Ovary (tissue), 9 donors: Measurements from ENCODE around the gene B9D1. TPM values are rescaled to one million over a fixed set of nuclear protein-coding genes. Genes with fewer than 3 reads are reported as not detected.

ENCODE experiments used
- DNase-seq, 5 donors: peaks; one replicate each; pipeline ENCODE4 v3.0.0-alpha.2; 2019 to 2020
- H3K27ac ChIP-seq, 2 donors: fragments of 200-600 bp; one replicate each; pipeline versions ENCODE4 v1.5.1 to v1.8.0; 2019 to 2022
- H3K27me3 ChIP-seq: fragments of 200-600 bp; one replicate; pipeline ENCODE4 v1.8.0; 2022
- H3K36me3 ChIP-seq: fragments of 200-600 bp; sonication (generic); one replicate; pipeline ENCODE4 v1.5.1; 2019
- H3K4me1 ChIP-seq: one replicate; pipeline ENCODE4 v1.8.1; 2013; ENCODE audit warnings: mild to moderate bottlenecking, moderate library complexity; ENCODE audit not compliant: insufficient read depth
- H3K4me3 ChIP-seq: fragments of 200-600 bp; sonication (generic); one replicate; pipeline ENCODE4 v1.5.1; 2017
- H3K9me3 ChIP-seq, 2 donors: fragments of 200-600 bp in 1 of 2; sonication (generic) in 1 of 2; one replicate each; pipeline versions ENCODE4 v1.5.1 to v1.8.1; 2013 to 2019; ENCODE audit warnings: mild to moderate bottlenecking in 1 of 2, moderate library complexity in 1 of 2
- EP300 ChIP-seq: sonication (generic); formaldehyde crosslinking; IDR thresholded peaks from one replicate; pipeline ENCODE4 v1.6.1; 2017; ENCODE audit warnings: antibody characterized with exemption
- POLR2A ChIP-seq: fragments of 450-650 bp; IDR thresholded peaks from one replicate; pipeline ENCODE4 v1.6.1; 2017; ENCODE audit warnings: antibody characterized with exemption, mild to moderate bottlenecking, moderate library complexity
- WGBS, 3 donors: extraction: QIAGEN DNeasy Blood & Tissue Kit in 1 of 3; methylation state at CpG; one replicate each; pipeline versions ENCODE4 v1.1.5 to v1.1.7; 2013 to 2017; 5-methylcytosine and 5-hydroxymethylcytosine counted together
- intact Hi-C, 4 donors: fragments of 100-400 bp; cut with DNase I; formaldehyde crosslinking; loops; one replicate each; pipeline versions ENCODE4 v1.11.0 to v1.15.1; 2022 to 2023
- polyA plus RNA-seq, 2 donors: library from polyadenylated mRNA; stranded (reverse); fragments of 200-250 nt in 1 of 2; fragments of 350-450 nt in 1 of 2; fragmentation: Illumina TruSeq in 1 of 2; extraction: RNeasy Lipid Tissue Mini Kit (QIAGEN cat#74804) in 1 of 2; gene quantifications; one replicate each; pipeline ENCODE4 v1.2.3, GENCODE V29; 2013 to 2014
- total RNA-seq, 7 donors: library from RNA; depleted of rRNA in 2 of 7; stranded (reverse); fragments of >200 nt in 2 of 7; fragmentation: NEBNext Ultra II Directional in 3 of 7; extraction: Animal tissue kit (Norgen Biotek cat#: 25700) in 3 of 7; gene quantifications; one replicate each; pipeline versions ENCODE4 v1.1.0 to v1.2.4, GENCODE V29; 2016 to 2023
- TF ChIP-seq, protein P1 (sequence below), 3 donors: fragments of 450-650 bp in 2 of 3; fragments of 200-600 bp in 1 of 3; IDR thresholded peaks; one replicate each; pipeline versions ENCODE4 v1.5.1 to v1.8.0; 2016 to 2022; ENCODE audit warnings: antibody characterized with exemption in 3 of 3, mild to moderate bottlenecking in 1 of 3
- donor health status: DM: no; HTN: no; CAD: no; lungs with moderate emphysema.
- donor health status: DM: no; HTN: no; CAD: no.
- donor health status: Bipolar disorder and iron deficiency.
- donor health status: DM: yes; HTN: yes; CAD: no.
- donor health status: DM: no; HTN: no; CAD: no.
- donor health status: DM: yes; HTN: yes; CAD: no.

Gene B9D1
- total and polyA plus RNA-seq, 9 donors = 11.9 to 60.5 (median 22.2) TPM

GRCh38 chr17:19404264-19404663, 41.7 kb upstream of the B9D1 start:
- H3K9me3 ChIP-seq = no peaks in the 10 kb centered on the region
- H3K27ac ChIP-seq = no peak overlapping the region
- no peaks in the 10 kb centered on the region for H3K27me3 ChIP-seq
- peaks cover 3% of the 10 kb centered on the region for H3K4me1 ChIP-seq
- WGBS, 3 donors = 72 to 84% (median 75%) methylated on average over 1 of the region's 1 CpG
- H3K4me3 ChIP-seq = no peak overlapping the region
- intact Hi-C loops = no loop called here
- TF ChIP-seq, protein P1, sequence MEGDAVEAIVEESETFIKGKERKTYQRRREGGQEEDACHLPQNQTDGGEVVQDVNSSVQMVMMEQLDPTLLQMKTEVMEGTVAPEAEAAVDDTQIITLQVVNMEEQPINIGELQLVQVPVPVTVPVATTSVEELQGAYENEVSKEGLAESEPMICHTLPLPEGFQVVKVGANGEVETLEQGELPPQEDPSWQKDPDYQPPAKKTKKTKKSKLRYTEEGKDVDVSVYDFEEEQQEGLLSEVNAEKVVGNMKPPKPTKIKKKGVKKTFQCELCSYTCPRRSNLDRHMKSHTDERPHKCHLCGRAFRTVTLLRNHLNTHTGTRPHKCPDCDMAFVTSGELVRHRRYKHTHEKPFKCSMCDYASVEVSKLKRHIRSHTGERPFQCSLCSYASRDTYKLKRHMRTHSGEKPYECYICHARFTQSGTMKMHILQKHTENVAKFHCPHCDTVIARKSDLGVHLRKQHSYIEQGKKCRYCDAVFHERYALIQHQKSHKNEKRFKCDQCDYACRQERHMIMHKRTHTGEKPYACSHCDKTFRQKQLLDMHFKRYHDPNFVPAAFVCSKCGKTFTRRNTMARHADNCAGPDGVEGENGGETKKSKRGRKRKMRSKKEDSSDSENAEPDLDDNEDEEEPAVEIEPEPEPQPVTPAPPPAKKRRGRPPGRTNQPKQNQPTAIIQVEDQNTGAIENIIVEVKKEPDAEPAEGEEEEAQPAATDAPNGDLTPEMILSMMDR (IDR thresholded peaks at IDR 0.05) = no peak
- no peak for TF ChIP-seq POLR2A
- TF ChIP-seq EP300 = no peak
- no peaks in the 10 kb centered on the region for H3K36me3 ChIP-seq
- DNase-seq = no peak

DNA sequence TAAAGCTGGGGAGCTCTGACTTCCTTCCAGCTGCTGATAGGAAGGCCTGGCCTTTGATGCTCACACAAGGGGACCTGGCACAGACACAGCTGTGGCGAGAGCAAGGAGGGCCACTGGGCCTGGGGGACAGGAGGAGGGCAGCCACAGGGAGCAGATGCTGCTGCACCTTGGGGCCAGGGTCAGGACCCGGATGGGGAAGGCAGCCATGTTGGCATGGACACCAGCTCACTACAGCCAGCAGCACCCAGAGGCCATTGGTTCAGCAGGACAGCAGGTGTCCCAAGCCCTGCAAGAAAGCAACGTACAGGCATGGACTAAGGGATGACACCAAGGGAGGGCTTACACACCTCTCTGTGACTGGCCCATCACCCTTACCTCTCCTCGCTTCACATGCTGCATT, 40.5 kb upstream of the B9D1 start:
- Histone ChIP-seq H3K36me3 (no peaks in the 10 kb centered on the region), H3K27ac (no peak overlapping the region), H3K4me3 (no peak overlapping the region), H3K4me1 (peaks cover 4% of the 10 kb centered on the region), H3K9me3 (no peaks in the 10 kb centered on the region), H3K27me3 (no peaks in the 10 kb centered on the region)
- TF ChIP-seq POLR2A (no peak), EP300 (no peak)
- TF ChIP-seq, protein P1 (IDR thresholded peaks at IDR 0.05) = no peak
- WGBS, 3 donors = 90 to 96% (median 93%) methylated on average over 4 of the region's 4 CpGs
- intact Hi-C loops = no loop called here
- no peak for DNase-seq

GRCh38 chr17:19402171-19402570, 39.6 kb upstream of the B9D1 start:
- Histone ChIP-seq H3K27me3 (no peaks in the 10 kb centered on the region), H3K9me3 (no peaks in the 10 kb centered on the region), H3K4me3 (no peak overlapping the region), H3K4me1 (peaks cover 4% of the 10 kb centered on the region), H3K27ac (no peak overlapping the region), H3K36me3 (no peaks in the 10 kb centered on the region)
- TF ChIP-seq POLR2A = no peak
- TF ChIP-seq, protein P1 (IDR thresholded peaks at IDR 0.05) = no peak
- TF ChIP-seq EP300 = no peak
- intact Hi-C loops = no loop called here
- 77 to 83% (median 81%) methylated on average over 1 of the region's 1 CpG for WGBS, 3 donors
- DNase-seq = no peak

- H3K27me3 ChIP-seq = no peaks in the 10 kb centered on the region
- no peaks in the 10 kb centered on the region for H3K9me3 ChIP-seq
- DNase-seq = no peak
- H3K36me3 ChIP-seq = no peaks in the 10 kb centered on the region
- no peak for TF ChIP-seq POLR2A
- TF ChIP-seq, protein P1 (IDR thresholded peaks at IDR 0.05) = no peak
- no peak for TF ChIP-seq EP300
- intact Hi-C loops = no loop called here
- WGBS, 3 donors = 85 to 88% (median 85%) methylated on average over 8 of the region's 8 CpGs
- no peak overlapping the region for H3K27ac ChIP-seq
- no peak overlapping the region for H3K4me3 ChIP-seq
- H3K4me1 ChIP-seq = peaks cover 4% of the 10 kb centered on the region
These were observed 38.9 kb upstream of the B9D1 start for GRCh38 chr17:19401321-19402010.
